MCF 10A (cell line): Measurements from ENCODE around the gene DNM2. TPM values are rescaled to one million over a fixed set of nuclear protein-coding genes. Genes with fewer than 3 reads are reported as not detected.

Experiments used
- BruUV-seq: library from RNA; stranded (reverse); fragments of 400-500 nt; replicated peaks from 2 replicates; lab custom pipeline; 2021; lab: Mats Ljungman, UMichigan
- CTCF ChIA-PET: fragments of 300-600 bp; sonication (Branson Sonifier 250); formaldehyde crosslinking; extraction: SDS; loops from one replicate; lab custom pipeline; 2021; ENCODE audit warnings: antibody characterized with exemption, inconsistent platforms; lab: Yijun Ruan, JAX
- POLR2A ChIA-PET: fragments of 300-600, 350-650 bp; sonication (Branson Sonifier 250); formaldehyde crosslinking; extraction: SDS; loops from one replicate; lab custom pipeline; 2020; ENCODE audit warnings: antibody characterized with exemption, inconsistent platforms; lab: Yijun Ruan, JAX
- DNase-seq: peaks from one replicate; pipeline ENCODE4 v3.0.0-alpha.2; 2018; ENCODE audit not compliant: unreplicated experiment
- H3K27ac Mint-ChIP-seq: one replicate; pipeline ENCODE4 v1.8.0; 2022; ENCODE audit warnings: mild to moderate bottlenecking, low read depth, mixed read lengths; ENCODE audit not compliant: unreplicated experiment
- H3K27me3 Mint-ChIP-seq: one replicate; pipeline ENCODE4 v1.8.0; 2022; ENCODE audit warnings: mixed read lengths; ENCODE audit not compliant: insufficient read depth, unreplicated experiment
- H3K36me3 Mint-ChIP-seq: one replicate; pipeline ENCODE4 v1.8.0; 2022; ENCODE audit warnings: mild to moderate bottlenecking, moderate library complexity, mixed read lengths; ENCODE audit not compliant: insufficient read depth, unreplicated experiment
- H3K4me1 Mint-ChIP-seq: one replicate; pipeline ENCODE4 v1.8.0; 2022; ENCODE audit warnings: mixed read lengths; ENCODE audit not compliant: insufficient read depth, unreplicated experiment
- H3K4me3 Mint-ChIP-seq: one replicate; pipeline ENCODE4 v1.8.0; 2022; ENCODE audit warnings: mild to moderate bottlenecking, moderate library complexity, mixed read lengths; ENCODE audit not compliant: unreplicated experiment
- H3K9me3 Mint-ChIP-seq: one replicate; pipeline ENCODE4 v1.8.0; 2022; ENCODE audit warnings: mixed read lengths; ENCODE audit not compliant: unreplicated experiment
- CTCF ChIP-seq: fragments of 200-600 bp; IDR thresholded peaks from one replicate; pipeline ENCODE4 v1.8.0; 2022; ENCODE audit warnings: antibody characterized with exemption, mild to moderate bottlenecking; ENCODE audit not compliant: unreplicated experiment
- intact Hi-C: fragments of 100-400 bp; cut with micrococcal nuclease; formaldehyde crosslinking; loops from 2 replicates; pipeline ENCODE4 v1.14.1; 2022
- total RNA-seq: library from RNA; stranded (reverse); gene quantifications from 2 replicates; pipeline ENCODE4 v1.2.3, GENCODE V29; 2022

Gene DNM2
- total RNA-seq, 1 experiment from 2014 or later = 114 TPM

- DNase-seq = no peak
- POLR2A ChIA-PET = no interaction called here
- no peaks in the 10 kb centered on the region for H3K9me3 Mint-ChIP-seq
- intact Hi-C loops = no loop called here
- no peaks in the 10 kb centered on the region for H3K27me3 Mint-ChIP-seq
- no peak overlapping the region for H3K27ac Mint-ChIP-seq
- H3K4me1 Mint-ChIP-seq = no peaks in the 10 kb centered on the region
- no peak for TF ChIP-seq CTCF
- BruUV-seq = no TSS peak
- CTCF ChIA-PET = no interaction called here
- H3K4me3 Mint-ChIP-seq = no peak overlapping the region
- H3K36me3 Mint-ChIP-seq = peaks cover 89% of the 10 kb centered on the region
Measured at GRCh38 chr19:10686193-10686592, 31.7 kb upstream of the DNM2 start.

- CTCF ChIA-PET = interaction anchor here (0.6 kb wide), 1 partner anchor 152 kb away, joined by 3 read pairs; no protein-coding TSS in a partner anchor
Measured at GRCh38 chr19:10686661-10687517, 31.0 kb upstream of the DNM2 start.

GRCh38 chr19:10687518-10688288 lies 30.2 kb upstream of the DNM2 start:
- TF ChIP-seq CTCF = no peak
- no peak overlapping the region for H3K4me3 Mint-ChIP-seq
- POLR2A ChIA-PET = interaction anchor here (0.6 kb wide), 1 partner anchor 568 kb away, joined by 3 read pairs; no protein-coding TSS in a partner anchor
- no peaks in the 10 kb centered on the region for H3K9me3 Mint-ChIP-seq
- no peak overlapping the region for H3K27ac Mint-ChIP-seq
- CTCF ChIA-PET = interaction anchor here (0.6 kb wide), 1 partner anchor 153 kb away, joined by 3 read pairs; no protein-coding TSS in a partner anchor
- no peaks in the 10 kb centered on the region for H3K27me3 Mint-ChIP-seq
- BruUV-seq = no TSS peak
- no peak for DNase-seq
- peaks cover 88% of the 10 kb centered on the region for H3K36me3 Mint-ChIP-seq
- intact Hi-C loops = no loop called here
- no peaks in the 10 kb centered on the region for H3K4me1 Mint-ChIP-seq

More at GRCh38 chr19:10686661-10687517, 31.0 kb upstream of the DNM2 start:
- Mint-ChIP-seq H3K27ac (no peak overlapping the region), H3K4me1 (no peaks in the 10 kb centered on the region), H3K27me3 (no peaks in the 10 kb centered on the region), H3K9me3 (no peaks in the 10 kb centered on the region), H3K36me3 (peaks cover 89% of the 10 kb centered on the region), H3K4me3 (no peak overlapping the region)
- no peak for TF ChIP-seq CTCF
- no peak for DNase-seq
- POLR2A ChIA-PET = interaction anchor here (0.6 kb wide), 1 partner anchor 567 kb away, joined by 3 read pairs; no protein-coding TSS in a partner anchor
- intact Hi-C loops = no loop called here
- BruUV-seq = no TSS peak
